IPS DF 6.9 (cell line): ENCODE data around the gene DEDD2.

Source experiments
- DNase-seq: peaks from one replicate; pipeline ENCODE4 v3.0.0-alpha.2; 2013; ENCODE audit warnings: low read depth, low spot score
- H3K27ac ChIP-seq: one replicate; pipeline ENCODE4 v1.5.1; 2013; ENCODE audit warnings: low read length, control low read depth
- H3K27me3 ChIP-seq: 2 replicates; pipeline ENCODE4 v1.6.1; 2013; ENCODE audit warnings: mild to moderate bottlenecking, low read length; ENCODE audit not compliant: control insufficient read depth, insufficient read depth
- H3K36me3 ChIP-seq: 2 replicates; pipeline ENCODE4 v1.6.1; 2013; ENCODE audit warnings: low read length; ENCODE audit not compliant: control insufficient read depth, insufficient read depth
- H3K4me1 ChIP-seq: 2 replicates; pipeline ENCODE4 v1.6.1; 2013; ENCODE audit warnings: low read length; ENCODE audit not compliant: control insufficient read depth, insufficient read depth
- H3K4me3 ChIP-seq: 2 replicates; pipeline ENCODE4 v1.5.1; 2013; ENCODE audit warnings: mild to moderate bottlenecking, low read length
- H3K9me3 ChIP-seq: 2 replicates; pipeline ENCODE4 v1.6.1; 2013; ENCODE audit warnings: low read length, inconsistent platforms; ENCODE audit not compliant: control insufficient read depth, insufficient read depth
- WGBS: extraction: QIAGEN DNeasy Blood & Tissue Kit; methylation state at CpG from one replicate; pipeline ENCODE4 v1.1.7; 2013; ENCODE audit warnings: mixed read lengths, missing lambda C conversion rate; ENCODE audit not compliant: insufficient read length, insufficient coverage; 5-methylcytosine and 5-hydroxymethylcytosine counted together

Gene DEDD2

GRCh38 chr19:42177686-42178019, 39.8 kb downstream of the DEDD2 start:
- H3K27me3 ChIP-seq: peaks cover 36% of the 10 kb centered on the region
- no peak for DNase-seq
- WGBS: no CpG with 5 or more reads among the region's 3 CpGs

GRCh38 chr19:42176990-42177685, 40.3 kb downstream of the DEDD2 start:
- Histone ChIP-seq H3K36me3 (no peaks in the 10 kb centered on the region), H3K4me3 (peak overlapping the region; percentile 38; the same call in 1 of the 2 replicates), H3K9me3 (no peaks in the 10 kb centered on the region), H3K27me3 (peaks cover 36% of the 10 kb centered on the region), H3K27ac (no peak overlapping the region), H3K4me1 (no peaks in the 10 kb centered on the region)
- WGBS: no CpG with 5 or more reads among the region's 66 CpGs
- no peak for DNase-seq

More at GRCh38 chr19:42177686-42178019, 39.8 kb downstream of the DEDD2 start:
- no peak overlapping the region for H3K27ac ChIP-seq
- H3K9me3 ChIP-seq: no peaks in the 10 kb centered on the region
- H3K4me1 ChIP-seq: no peaks in the 10 kb centered on the region
- H3K36me3 ChIP-seq: no peaks in the 10 kb centered on the region
- no peak overlapping the region; the same call in 1 of the 2 replicates for H3K4me3 ChIP-seq

GRCh38 chr19:42176649-42176989, 40.9 kb downstream of the DEDD2 start:
- H3K9me3 ChIP-seq: no peaks in the 10 kb centered on the region
- WGBS: no CpG with 5 or more reads among the region's 31 CpGs

GRCh38 chr19:42175952-42176648, 41.4 kb downstream of the DEDD2 start:
- H3K4me1 ChIP-seq: no peaks in the 10 kb centered on the region
- no peak for DNase-seq
- H3K27me3 ChIP-seq: peaks cover 36% of the 10 kb centered on the region
- H3K27ac ChIP-seq: no peak overlapping the region
- H3K36me3 ChIP-seq: no peaks in the 10 kb centered on the region
- H3K9me3 ChIP-seq: no peaks in the 10 kb centered on the region
- WGBS: no CpG with 5 or more reads among the region's 34 CpGs
- peak overlapping the region; percentile 32; the same call in 1 of the 2 replicates for H3K4me3 ChIP-seq

More at GRCh38 chr19:42176649-42176989, 40.9 kb downstream of the DEDD2 start:
- H3K4me3 ChIP-seq: peak overlapping the region; percentile 32; the same call in 1 of the 2 replicates
- no peak overlapping the region for H3K27ac ChIP-seq
- peaks cover 36% of the 10 kb centered on the region for H3K27me3 ChIP-seq
- H3K4me1 ChIP-seq: no peaks in the 10 kb centered on the region
- DNase-seq: no peak
- no peaks in the 10 kb centered on the region for H3K36me3 ChIP-seq

- WGBS: 80% methylated on average over 1 of the region's 6 CpGs
- no peaks in the 10 kb centered on the region for H3K36me3 ChIP-seq
- no peak overlapping the region for H3K4me3 ChIP-seq
- DNase-seq: no peak
- no peaks in the 10 kb centered on the region for H3K9me3 ChIP-seq
- no peak overlapping the region for H3K27ac ChIP-seq
- no peaks in the 10 kb centered on the region for H3K4me1 ChIP-seq
- peaks cover 36% of the 10 kb centered on the region for H3K27me3 ChIP-seq
Observed at GRCh38 chr19:42174958-42175734, 42.3 kb downstream of the DEDD2 start.

GRCh38 chr19:42174188-42174587, 43.3 kb downstream of the DEDD2 start:
- Histone ChIP-seq H3K27me3 (peaks cover 36% of the 10 kb centered on the region), H3K9me3 (no peaks in the 10 kb centered on the region), H3K27ac (no peak overlapping the region), H3K4me1 (no peaks in the 10 kb centered on the region), H3K4me3 (no peak overlapping the region), H3K36me3 (no peaks in the 10 kb centered on the region)
- WGBS: no CpG with 5 or more reads among the region's 11 CpGs
- DNase-seq: no peak

- Histone ChIP-seq H3K27me3 (peaks cover 31% of the 10 kb centered on the region), H3K4me1 (no peaks in the 10 kb centered on the region), H3K36me3 (no peaks in the 10 kb centered on the region), H3K4me3 (no peak overlapping the region), H3K27ac (no peak overlapping the region), H3K9me3 (no peaks in the 10 kb centered on the region)
- DNase-seq: no peak
- no CpG with 5 or more reads among the region's 5 CpGs for WGBS
Observed at GRCh38 chr19:42173695-42174094, 43.8 kb downstream of the DEDD2 start.

- no peak for DNase-seq
- H3K4me1 ChIP-seq: no peaks in the 10 kb centered on the region
- no peaks in the 10 kb centered on the region for H3K9me3 ChIP-seq
- H3K27me3 ChIP-seq: peaks cover 16% of the 10 kb centered on the region
- no CpG with 5 or more reads among the region's 7 CpGs for WGBS
- no peak overlapping the region for H3K27ac ChIP-seq
- H3K36me3 ChIP-seq: no peaks in the 10 kb centered on the region
- H3K4me3 ChIP-seq: no peak overlapping the region
Observed at GRCh38 chr19:42172261-42172660, 45.2 kb downstream of the DEDD2 start.

GRCh38 chr19:42170715-42171114, 46.8 kb downstream of the DEDD2 start:
- no peak for DNase-seq
- H3K27me3 ChIP-seq: peaks cover 9% of the 10 kb centered on the region
- no peaks in the 10 kb centered on the region for H3K36me3 ChIP-seq
- WGBS: no CpG with 5 or more reads among the region's 16 CpGs
- no peaks in the 10 kb centered on the region for H3K9me3 ChIP-seq
- H3K4me1 ChIP-seq: no peaks in the 10 kb centered on the region
- H3K27ac ChIP-seq: no peak overlapping the region
- H3K4me3 ChIP-seq: no peak overlapping the region
